Central memory CD4-positive, alpha-beta T cell (primary cell): ENCODE results near the gene GAGE13.
"Not testable (repeated sequence)": the region's sequence is repeated elsewhere in the genome, so short reads cannot be mapped to it uniquely, and the experiment has no call there.

ENCODE experiments used
- DNase-seq: peaks from one replicate; pipeline ENCODE4 v3.0.0; 2022

Gene GAGE13

GRCh38 chrX:49331841-49332240, 459 bp downstream of the GAGE13 start:
- DNase-seq = not testable (repeated sequence)

- peak; percentile 10 for DNase-seq
Measured at GRCh38 chrX:49341449-49341848, 10.1 kb downstream of the GAGE13 start.

- DNase-seq = not testable (repeated sequence)
Measured at GRCh38 chrX:49344496-49345175, 13.3 kb downstream of the GAGE13 start.

GRCh38 chrX:49345402-49345801, 14.0 kb downstream of the GAGE13 start:
- not testable (repeated sequence) for DNase-seq

- DNase-seq = not testable (repeated sequence)
Measured at GRCh38 chrX:49346150-49346549, 14.8 kb downstream of the GAGE13 start.
